ENCODE results near the gene ROCK1. TPM values are rescaled to one million over a fixed set of nuclear protein-coding genes. Genes with fewer than 3 reads are reported as not detected.

The ROCK1 gene
- total and polyA plus RNA-seq, 2 donors from 2014 or later: 10.5 to 56.5 TPM

DNA sequence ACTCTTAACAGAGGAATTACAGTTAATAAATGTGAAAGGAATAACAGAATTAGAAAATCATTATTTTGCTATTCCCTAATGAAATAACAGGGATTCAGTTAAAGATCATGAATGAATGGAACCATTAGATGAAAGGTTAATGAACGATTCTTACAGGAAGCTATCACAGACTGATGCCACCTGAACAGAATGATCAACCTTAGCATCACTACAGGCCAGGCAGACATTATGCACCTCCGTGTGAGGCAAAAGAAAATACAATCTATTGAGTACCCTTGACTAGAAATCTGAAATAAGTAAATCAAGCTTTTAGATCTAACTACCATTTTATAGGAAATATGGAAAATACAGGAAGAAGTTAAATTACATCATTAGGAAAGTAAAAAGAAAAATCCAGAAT is 10.4 kb downstream of the ROCK1 start:
- intact Hi-C loops (cut with DNase I): no loop called here
- no peak for DNase-seq
- H3K27ac ChIP-seq (ENCODE audit: low read depth in 2 of 2, low read length in 2 of 2): no peak overlapping the region
- no peaks in the 10 kb centered on the region for H3K36me3 ChIP-seq (ENCODE audit: control insufficient read depth in 2 of 3, insufficient read depth in 3 of 3, low read length in 3 of 3)
- TF ChIP-seq, protein P1, sequence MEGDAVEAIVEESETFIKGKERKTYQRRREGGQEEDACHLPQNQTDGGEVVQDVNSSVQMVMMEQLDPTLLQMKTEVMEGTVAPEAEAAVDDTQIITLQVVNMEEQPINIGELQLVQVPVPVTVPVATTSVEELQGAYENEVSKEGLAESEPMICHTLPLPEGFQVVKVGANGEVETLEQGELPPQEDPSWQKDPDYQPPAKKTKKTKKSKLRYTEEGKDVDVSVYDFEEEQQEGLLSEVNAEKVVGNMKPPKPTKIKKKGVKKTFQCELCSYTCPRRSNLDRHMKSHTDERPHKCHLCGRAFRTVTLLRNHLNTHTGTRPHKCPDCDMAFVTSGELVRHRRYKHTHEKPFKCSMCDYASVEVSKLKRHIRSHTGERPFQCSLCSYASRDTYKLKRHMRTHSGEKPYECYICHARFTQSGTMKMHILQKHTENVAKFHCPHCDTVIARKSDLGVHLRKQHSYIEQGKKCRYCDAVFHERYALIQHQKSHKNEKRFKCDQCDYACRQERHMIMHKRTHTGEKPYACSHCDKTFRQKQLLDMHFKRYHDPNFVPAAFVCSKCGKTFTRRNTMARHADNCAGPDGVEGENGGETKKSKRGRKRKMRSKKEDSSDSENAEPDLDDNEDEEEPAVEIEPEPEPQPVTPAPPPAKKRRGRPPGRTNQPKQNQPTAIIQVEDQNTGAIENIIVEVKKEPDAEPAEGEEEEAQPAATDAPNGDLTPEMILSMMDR (IDR thresholded peaks at IDR 0.05; ENCODE audit: borderline replicate concordance, extremely low read depth, insufficient read depth): no peak
- no peaks in the 10 kb centered on the region for H3K9me3 ChIP-seq (ENCODE audit: control insufficient read depth in 2 of 3, insufficient read depth in 1 of 3, low read length in 3 of 3)
- H3K27me3 ChIP-seq (ENCODE audit: control insufficient read depth, insufficient read depth, low read length): no peaks in the 10 kb centered on the region
- peaks cover 0 to 7% (median 0%) of the 10 kb centered on the region in 3 donors for H3K4me1 ChIP-seq (ENCODE audit: control insufficient read depth in 2 of 3, insufficient read depth in 2 of 3, low read depth in 1 of 3, low read length in 3 of 3)
- H3K9ac ChIP-seq (ENCODE audit: low read length in 3 of 3): no peak overlapping the region
- H3K4me3 ChIP-seq (ENCODE audit: low read length in 3 of 3): no peak overlapping the region
- FAIRE-seq: no peak

- no peak for FAIRE-seq
- no peaks in the 10 kb centered on the region for H3K9me3 ChIP-seq (ENCODE audit: control insufficient read depth in 2 of 3, insufficient read depth in 1 of 3, low read length in 3 of 3)
- no peak for DNase-seq
- no peaks in the 10 kb centered on the region for H3K27me3 ChIP-seq (ENCODE audit: control insufficient read depth, insufficient read depth, low read length)
- no peak overlapping the region for H3K4me3 ChIP-seq (ENCODE audit: low read length in 3 of 3)
- peaks cover 0 to 7% (median 0%) of the 10 kb centered on the region in 3 donors for H3K4me1 ChIP-seq (ENCODE audit: control insufficient read depth in 2 of 3, insufficient read depth in 2 of 3, low read depth in 1 of 3, low read length in 3 of 3)
- TF ChIP-seq, protein P1 (IDR thresholded peaks at IDR 0.05; ENCODE audit: borderline replicate concordance, extremely low read depth, insufficient read depth): no peak
- intact Hi-C loops (cut with DNase I): no loop called here
- no peak overlapping the region for H3K9ac ChIP-seq (ENCODE audit: low read length in 3 of 3)
- no peaks in the 10 kb centered on the region for H3K36me3 ChIP-seq (ENCODE audit: control insufficient read depth in 2 of 3, insufficient read depth in 3 of 3, low read length in 3 of 3)
- no peak overlapping the region for H3K27ac ChIP-seq (ENCODE audit: low read depth in 2 of 2, low read length in 2 of 2)
Observed at GRCh38 chr18:21100678-21101077, 10.9 kb downstream of the ROCK1 start.

- intact Hi-C loops (cut with DNase I): no loop called here
- no peaks in the 10 kb centered on the region for H3K36me3 ChIP-seq (ENCODE audit: control insufficient read depth in 2 of 3, insufficient read depth in 3 of 3, low read length in 3 of 3)
- no peak for FAIRE-seq
- H3K9me3 ChIP-seq (ENCODE audit: control insufficient read depth in 2 of 3, insufficient read depth in 1 of 3, low read length in 3 of 3): no peaks in the 10 kb centered on the region
- TF ChIP-seq, protein P1 (IDR thresholded peaks at IDR 0.05; ENCODE audit: borderline replicate concordance, extremely low read depth, insufficient read depth): no peak
- no peaks in the 10 kb centered on the region for H3K27me3 ChIP-seq (ENCODE audit: control insufficient read depth, insufficient read depth, low read length)
- H3K4me1 ChIP-seq (ENCODE audit: control insufficient read depth in 2 of 3, insufficient read depth in 2 of 3, low read depth in 1 of 3, low read length in 3 of 3): peaks cover 0 to 7% (median 0%) of the 10 kb centered on the region in 3 donors
- DNase-seq: no peak
- H3K4me3 ChIP-seq (ENCODE audit: low read length in 3 of 3): no peak overlapping the region
- no peak overlapping the region for H3K9ac ChIP-seq (ENCODE audit: low read length in 3 of 3)
- no peak overlapping the region for H3K27ac ChIP-seq (ENCODE audit: low read depth in 2 of 2, low read length in 2 of 2)
Observed at GRCh38 chr18:21100146-21100545, 11.5 kb downstream of the ROCK1 start.

DNA sequence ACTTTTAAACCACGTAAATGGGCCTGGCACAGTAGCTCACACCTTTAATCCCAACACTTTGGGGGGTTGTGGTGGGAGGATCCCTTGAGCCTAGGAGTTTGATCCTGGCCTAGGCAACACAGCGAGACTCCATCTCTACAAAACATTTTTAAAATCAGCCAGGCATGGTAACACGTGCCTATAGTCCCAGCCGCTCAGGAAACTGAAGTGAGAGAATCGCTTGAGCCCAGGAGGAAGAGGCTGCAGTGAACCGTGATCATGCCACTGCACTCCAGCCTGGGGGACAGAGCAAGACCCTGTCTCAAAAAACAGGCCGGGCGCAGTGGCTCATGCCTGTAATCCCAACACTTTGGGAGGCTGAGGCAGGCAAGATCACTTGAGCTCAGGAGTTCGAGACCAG is 12.2 kb downstream of the ROCK1 start:
- intact Hi-C loops (cut with DNase I): no loop called here
- DNase-seq (peak in 3 of 5 donors; percentile 29 to 53 (median 41)), FAIRE-seq (no peak)
- Histone ChIP-seq H3K4me3 (ENCODE audit: low read length in 3 of 3) (no peak overlapping the region), H3K27ac (ENCODE audit: low read depth in 2 of 2, low read length in 2 of 2) (no peak overlapping the region), H3K36me3 (ENCODE audit: control insufficient read depth in 2 of 3, insufficient read depth in 3 of 3, low read length in 3 of 3) (no peaks in the 10 kb centered on the region), H3K9ac (ENCODE audit: low read length in 3 of 3) (no peak overlapping the region), H3K4me1 (ENCODE audit: control insufficient read depth in 2 of 3, insufficient read depth in 2 of 3, low read depth in 1 of 3, low read length in 3 of 3) (peaks cover 0 to 7% (median 0%) of the 10 kb centered on the region in 3 donors), H3K9me3 (ENCODE audit: control insufficient read depth in 2 of 3, insufficient read depth in 1 of 3, low read length in 3 of 3) (no peaks in the 10 kb centered on the region), H3K27me3 (ENCODE audit: control insufficient read depth, insufficient read depth, low read length) (no peaks in the 10 kb centered on the region)
- TF ChIP-seq, protein P1 (IDR thresholded peaks at IDR 0.05; ENCODE audit: borderline replicate concordance, extremely low read depth, insufficient read depth): no peak

Data from kidney (tissue), 14 donors.